GM23338 (cell line): ENCODE measurements around the gene STRIT1.

Experiments
- CREB1 ChIP-seq: fragments of 250-450 bp; sonication (Bioruptor Pico); IDR thresholded peaks from 2 replicates; pipeline ENCODE4 v1.5.0; 2020; ENCODE audit warnings: low read depth, mild to moderate bottlenecking, moderate library complexity
- CTCF ChIP-seq, 2 experiments: fragments of 200-600 bp in 1 of 2; sonication (generic) in 1 of 2; conservative IDR thresholded peaks; 2 replicates each; pipeline versions ENCODE4 v1.5.1 to v1.6.1; 2016 to 2017; ENCODE audit warnings: antibody characterized with exemption in 2 of 2, low read depth in 2 of 2, mild to moderate bottlenecking in 2 of 2, moderate library complexity in 1 of 2
- ETS1 ChIP-seq: IDR thresholded peaks from 2 replicates; pipeline ENCODE4 v1.6.1; 2016; ENCODE audit warnings: antibody characterized with exemption
- EZH2 ChIP-seq: fragments of 200-600 bp; sonication (generic); IDR thresholded peaks from one replicate; pipeline ENCODE4 v1.8.0; 2017; ENCODE audit warnings: antibody characterized with exemption, mild to moderate bottlenecking, low read depth; ENCODE audit not compliant: unreplicated experiment
- EZH2phosphoT487 ChIP-seq: fragments of 200-600 bp; sonication (generic); IDR thresholded peaks from one replicate; pipeline ENCODE4 v1.8.1; 2018; ENCODE audit warnings: antibody characterized with exemption; ENCODE audit not compliant: unreplicated experiment
- JUNB ChIP-seq: IDR thresholded peaks from one replicate; pipeline ENCODE4 v1.6.1; 2016; ENCODE audit warnings: antibody characterized with exemption; ENCODE audit not compliant: unreplicated experiment
- NANOG ChIP-seq: IDR thresholded peaks from 2 replicates; pipeline ENCODE4 v1.6.1; 2016; ENCODE audit warnings: antibody characterized with exemption, borderline replicate concordance
- POLR2AphosphoS5 ChIP-seq: IDR thresholded peaks from 2 replicates; pipeline ENCODE4 v1.6.1; 2016; ENCODE audit warnings: antibody characterized with exemption, low read depth
- REST ChIP-seq: IDR thresholded peaks from one replicate; pipeline ENCODE4 v1.6.1; 2018; ENCODE audit warnings: antibody characterized with exemption; ENCODE audit not compliant: unreplicated experiment
- ZNF114 ChIP-seq: fragments of 250-450 bp; sonication (Bioruptor Pico); IDR thresholded peaks from 2 replicates; pipeline ENCODE4 v1.5.0; 2020; ENCODE audit warnings: mild to moderate bottlenecking, moderate library complexity
- ZNF331 ChIP-seq: fragments of 250-450 bp; sonication (Bioruptor Pico); IDR thresholded peaks from 2 replicates; pipeline ENCODE4 v1.5.0; 2020; ENCODE audit warnings: low read depth, mild to moderate bottlenecking, moderate library complexity

GRCh38 chr3:155302481-155302880 is 9.0 kb upstream of the STRIT1 start:
- TF ChIP-seq EZH2 (no peak), POLR2AphosphoS5 (no peak), JUNB (no peak), CTCF (conservative IDR thresholded peaks at IDR 0.05; ENCODE audit: low read depth in 2 of 2) (no peak), REST (no peak), CREB1 (CRISPR knock-in tag) (no peak), EZH2phosphoT487 (no peak), ZNF331 (CRISPR knock-in tag) (no peak), ETS1 (no peak), NANOG (no peak), ZNF114 (CRISPR knock-in tag) (no peak)
